Right atrium auricular region (tissue), 2 donors: ENCODE data around the gene KIAA0232. TPM values are rescaled to one million over a fixed set of nuclear protein-coding genes. Genes with fewer than 3 reads are reported as not detected.
"Not testable (repeated sequence)": the region's sequence is repeated elsewhere in the genome, so short reads cannot be mapped to it uniquely, and the experiment has no call there.

Experiments used
- DNase-seq: peaks from one replicate; pipeline ENCODE4 v3.0.0-alpha.2; 2019; ENCODE audit warnings: low spot score
- H3K27ac ChIP-seq, 2 donors: fragments of 200-600 bp; sonication (generic); 1 replicate in 1 of 2; 2 replicates in 1 of 2; pipeline ENCODE4 v1.5.1; 2016 to 2019
- H3K27me3 ChIP-seq, 2 donors: fragments of 200-600 bp; sonication (generic); one replicate each; pipeline versions ENCODE4 v1.5.1 to v1.6.0; 2017 to 2019
- H3K36me3 ChIP-seq: fragments of 200-600 bp; sonication (generic); one replicate; pipeline ENCODE4 v1.5.1; 2016
- H3K4me1 ChIP-seq, 2 donors: fragments of 200-600 bp; sonication (generic); one replicate each; pipeline versions ENCODE4 v1.5.1 to v1.6.0; 2017 to 2019
- H3K4me3 ChIP-seq, 2 donors: fragments of 200-600 bp; sonication (generic); 1 replicate in 1 of 2; 2 replicates in 1 of 2; pipeline ENCODE4 v1.5.1; 2017 to 2019; ENCODE audit warnings: mild to moderate bottlenecking in 1 of 2, moderate library complexity in 1 of 2
- H3K9me3 ChIP-seq, 2 donors: fragments of 200-600 bp; sonication (generic); one replicate each; pipeline ENCODE4 v1.5.1; 2019
- CTCF ChIP-seq, 2 donors: fragments of 200-600 bp; sonication (generic); IDR thresholded peaks; one replicate each; pipeline ENCODE4 v1.5.1; 2019; ENCODE audit warnings: antibody characterized with exemption in 2 of 2
- total RNA-seq, 2 donors: library from RNA; depleted of rRNA; stranded (reverse); fragments of >200 nt; gene quantifications; one replicate each; pipeline ENCODE4 v1.1.0, GENCODE V29; 2016

The KIAA0232 gene
- total RNA-seq, 2 donors from 2014 or later: 47.5 to 69.4 TPM

DNA sequence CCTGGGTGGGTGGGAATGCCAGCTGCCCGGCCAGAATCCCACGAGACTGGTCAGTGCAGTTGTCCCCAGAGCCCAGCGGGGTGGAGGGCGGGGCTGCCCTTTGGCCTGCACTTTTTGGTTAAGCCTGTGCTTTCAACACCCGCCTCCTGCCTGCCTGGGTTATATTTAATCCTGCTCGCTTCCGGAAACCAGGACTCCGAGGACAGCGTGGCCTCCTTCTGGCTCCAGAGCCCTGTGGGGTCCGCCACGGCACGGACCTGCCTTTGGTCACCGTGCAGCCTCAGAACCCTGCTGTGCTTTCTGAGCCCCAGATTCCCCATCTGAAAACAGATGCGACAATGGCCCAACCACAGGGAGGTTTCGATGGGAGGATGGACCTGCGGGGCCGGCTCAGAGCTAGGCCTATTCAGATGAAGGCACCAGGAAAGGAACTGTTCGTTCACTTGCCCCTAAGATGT is 29.4 kb upstream of the KIAA0232 start:
- DNase-seq: no peak
- no peak for TF ChIP-seq CTCF (IDR thresholded peaks at IDR 0.05)
- no peak overlapping the region for H3K27ac ChIP-seq

GRCh38 chr4:6753891-6754290 is 28.6 kb upstream of the KIAA0232 start:
- TF ChIP-seq CTCF (IDR thresholded peaks at IDR 0.05): no peak
- Histone ChIP-seq H3K9me3 (no peaks in the 10 kb centered on the region), H3K4me3 (no peak overlapping the region), H3K27ac (no peak overlapping the region), H3K4me1 (peaks cover 0 to 16% of the 10 kb centered on the region in 2 donors), H3K27me3 (no peaks in the 10 kb centered on the region), H3K36me3 (no peaks in the 10 kb centered on the region)
- DNase-seq: no peak

More for the DNA sequence above, 29.4 kb upstream of the KIAA0232 start:
- H3K9me3 ChIP-seq: no peaks in the 10 kb centered on the region
- no peaks in the 10 kb centered on the region for H3K36me3 ChIP-seq
- peaks cover 0 to 24% of the 10 kb centered on the region in 2 donors for H3K4me1 ChIP-seq
- no peak overlapping the region for H3K4me3 ChIP-seq
- H3K27me3 ChIP-seq: no peaks in the 10 kb centered on the region

DNA sequence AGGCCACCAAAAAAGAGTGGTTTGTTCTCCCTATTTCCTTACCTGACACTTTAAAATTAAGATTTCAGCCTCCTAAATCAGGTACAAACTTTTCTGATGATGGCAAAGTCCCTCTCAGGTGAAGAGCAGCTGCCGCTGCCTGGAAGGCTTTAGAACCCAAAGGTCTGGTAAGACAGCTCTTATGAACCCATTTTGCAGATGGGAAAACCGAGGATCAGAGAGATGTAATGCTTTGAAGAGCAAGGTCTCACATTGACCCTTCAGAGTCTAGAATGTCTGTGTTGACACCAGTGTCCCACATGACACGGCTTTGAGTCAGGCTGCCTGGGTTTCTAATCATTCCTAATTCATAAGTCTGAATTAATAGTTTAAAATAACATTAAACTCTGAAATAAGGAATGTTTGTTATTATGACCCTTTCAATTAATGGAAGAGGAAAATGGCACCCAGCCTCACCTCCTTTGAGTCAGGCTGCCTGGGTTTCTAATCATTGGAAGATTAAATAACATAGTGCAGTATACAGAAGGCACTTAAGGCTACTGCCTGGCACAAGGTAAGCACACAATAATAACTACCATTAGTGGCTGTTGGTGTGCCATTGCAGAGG is 27.9 kb upstream of the KIAA0232 start:
- Histone ChIP-seq H3K27me3 (no peaks in the 10 kb centered on the region), H3K4me3 (no peak overlapping the region), H3K36me3 (no peaks in the 10 kb centered on the region), H3K9me3 (no peaks in the 10 kb centered on the region), H3K27ac (no peak overlapping the region), H3K4me1 (peaks cover 0 to 11% of the 10 kb centered on the region in 2 donors)
- no peak for TF ChIP-seq CTCF (IDR thresholded peaks at IDR 0.05)
- no peak for DNase-seq

GRCh38 chr4:6755088-6755753 is 27.3 kb upstream of the KIAA0232 start:
- H3K9me3 ChIP-seq: no peaks in the 10 kb centered on the region
- H3K4me1 ChIP-seq: peaks cover 0 to 8% of the 10 kb centered on the region in 2 donors
- no peak for DNase-seq
- H3K27me3 ChIP-seq: no peaks in the 10 kb centered on the region
- H3K36me3 ChIP-seq: no peaks in the 10 kb centered on the region
- no peak overlapping the region for H3K4me3 ChIP-seq
- no peak overlapping the region for H3K27ac ChIP-seq
- no peak for TF ChIP-seq CTCF (IDR thresholded peaks at IDR 0.05)

DNA sequence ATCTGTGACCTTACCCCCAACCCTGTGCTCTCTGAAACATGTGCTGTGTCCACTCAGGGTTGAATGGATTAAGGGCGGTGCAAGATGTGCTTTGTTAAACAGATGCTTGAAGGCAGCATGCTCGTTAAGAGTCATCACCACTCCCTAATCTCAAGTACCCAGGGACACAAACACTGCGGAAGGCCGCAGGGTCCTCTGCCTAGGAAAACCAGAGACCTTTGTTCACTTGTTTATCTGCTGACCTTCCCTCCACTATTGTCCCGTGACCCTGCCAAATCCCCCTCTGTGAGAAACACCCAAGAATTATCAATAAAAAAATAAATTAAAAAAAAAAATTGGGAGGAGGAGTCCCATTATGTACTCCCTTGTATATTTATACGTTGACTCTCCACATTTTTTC is 26.2 kb upstream of the KIAA0232 start:
- not testable (repeated sequence) for H3K4me1 ChIP-seq, H3K36me3 ChIP-seq, H3K27me3 ChIP-seq, H3K27ac ChIP-seq, H3K9me3 ChIP-seq, DNase-seq, H3K4me3 ChIP-seq

DNA sequence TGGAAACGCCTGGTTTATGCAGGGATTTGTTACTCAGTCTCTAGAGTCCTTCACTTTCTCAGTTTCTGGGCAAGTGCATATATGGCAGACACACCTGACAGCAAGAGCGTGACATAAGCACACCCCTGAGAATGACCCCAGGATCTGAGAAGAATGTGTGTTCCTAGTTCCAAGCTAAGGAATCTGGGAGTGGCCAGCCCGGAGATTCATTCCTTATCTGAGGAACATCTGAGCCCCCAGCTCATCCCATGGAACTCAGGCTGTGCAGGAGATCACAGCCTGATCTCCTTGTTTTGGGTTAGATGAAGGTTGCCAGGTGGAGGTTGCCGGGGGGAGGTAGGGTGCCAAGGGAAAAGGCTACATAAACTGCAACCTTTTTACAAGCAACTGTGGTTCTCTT is 23.8 kb upstream of the KIAA0232 start:
- Histone ChIP-seq H3K9me3 (no peaks in the 10 kb centered on the region), H3K4me1 (no peaks in the 10 kb centered on the region), H3K36me3 (no peaks in the 10 kb centered on the region), H3K4me3 (no peak overlapping the region), H3K27ac (no peak overlapping the region), H3K27me3 (no peaks in the 10 kb centered on the region)
- TF ChIP-seq CTCF (IDR thresholded peaks at IDR 0.05): no peak
- no peak for DNase-seq
